Left renal pelvis (tissue), 4 donors: Measurements from ENCODE around the gene SDK2. TPM values are rescaled to one million over a fixed set of nuclear protein-coding genes. Genes with fewer than 3 reads are reported as not detected.
A peak's percentile ranks its signal among the peaks of the same experiment; 100 is the strongest.
"Not testable (repeated sequence)": the region's sequence is repeated elsewhere in the genome, so short reads cannot be mapped to it uniquely, and the experiment has no call there.

ENCODE experiments used
- DNase-seq, 4 donors: peaks; one replicate each; pipeline ENCODE4 v3.0.0-alpha.2; 2013; ENCODE audit warnings: low read depth in 4 of 4, low spot score in 3 of 4
- polyA plus RNA-seq, 4 donors: library from polyadenylated mRNA; unstranded; fragments of 120-200 nt; gene quantifications; one replicate each; pipeline ENCODE4 v1.2.1, GENCODE V29; 2013; ENCODE audit not compliant: insufficient read length in 4 of 4

The SDK2 gene
- polyA plus RNA-seq, 4 donors = 6.8 to 9.6 (median 9.3) TPM

- DNase-seq = no peak
Observed at GRCh38 chr17:73317513-73318426, 326.5 kb downstream of the SDK2 start.

- DNase-seq = no peak
Observed at GRCh38 chr17:73316919-73317505, 327.2 kb downstream of the SDK2 start.

- no peak for DNase-seq
Observed at GRCh38 chr17:73315471-73315870, 328.8 kb downstream of the SDK2 start.

GRCh38 chr17:73313526-73314127, 330.6 kb downstream of the SDK2 start:
- DNase-seq = no peak

GRCh38 chr17:73312887-73313286, 331.4 kb downstream of the SDK2 start:
- not testable (repeated sequence) for DNase-seq

- peak; percentile 80 to 89 (median 85) for DNase-seq
Observed at GRCh38 chr17:73311781-73312641, 332.2 kb downstream of the SDK2 start, which contains the start of gene CDC42EP4. TSS of gene CDC42EP4 (minus strand) at chr17:73312001. CDS start at chr17:73286500, 25,501 bp downstream.

- no peak for DNase-seq
Observed at GRCh38 chr17:73311428-73311780, 332.8 kb downstream of the SDK2 start.

GRCh38 chr17:73309727-73310596, 334.3 kb downstream of the SDK2 start:
- no peak for DNase-seq

- DNase-seq = not testable (repeated sequence)
Observed at GRCh38 chr17:73308959-73309358, 335.3 kb downstream of the SDK2 start.

GRCh38 chr17:73308017-73308823, 336.0 kb downstream of the SDK2 start:
- no peak for DNase-seq

GRCh38 chr17:73307130-73307529, 337.1 kb downstream of the SDK2 start:
- DNase-seq = no peak

- no peak for DNase-seq
Observed at GRCh38 chr17:73305845-73306836, 338.1 kb downstream of the SDK2 start.

GRCh38 chr17:73304971-73305812, 339.1 kb downstream of the SDK2 start:
- DNase-seq = peak in 1 of 4 donors; percentile 66

- no peak for DNase-seq
Observed at GRCh38 chr17:73304438-73304837, 339.8 kb downstream of the SDK2 start.

- no peak for DNase-seq
Observed at GRCh38 chr17:73302189-73302588, 342.1 kb downstream of the SDK2 start.

GRCh38 chr17:73301369-73301768, 342.9 kb downstream of the SDK2 start:
- no peak for DNase-seq

GRCh38 chr17:73300392-73300791, 343.9 kb downstream of the SDK2 start:
- no peak for DNase-seq
